ENCODE results near the gene FCMR.

- TF ChIP-seq CTCF (conservative IDR thresholded peaks at IDR 0.05 in 1 of 2, IDR thresholded peaks at IDR 0.05 in 1 of 2; ENCODE audit: extremely low read depth in 1 of 2, insufficient read depth in 1 of 2, low read depth in 1 of 2, low read length in 2 of 2), result no peak
- TF ChIP-seq EZH2 (IDR thresholded peaks at IDR 0.05; ENCODE audit: borderline replicate concordance, low read length), result no peak
These were observed 5.6 kb downstream of the FCMR start for GRCh38 chr1:206916000-206916709.

All from mammary epithelial cell (primary cell).